Retinal pigment epithelial cell (primary cell): ENCODE data around the gene CAMKV.

ENCODE experiments used
- DNase-seq: peaks from one replicate; pipeline ENCODE4 v3.0.0-alpha.2; 2010; ENCODE audit warnings: low read depth
- H3K4me3 ChIP-seq: 2 replicates; pipeline ENCODE4 v1.5.1; 2011; ENCODE audit warnings: mild to moderate bottlenecking, low read length, control low read depth, moderate library complexity
- CTCF ChIP-seq: conservative IDR thresholded peaks from 2 replicates; pipeline ENCODE4 v1.5.1; 2011; ENCODE audit warnings: low read depth, low read length, control low read depth, inconsistent platforms

The CAMKV gene

DNA sequence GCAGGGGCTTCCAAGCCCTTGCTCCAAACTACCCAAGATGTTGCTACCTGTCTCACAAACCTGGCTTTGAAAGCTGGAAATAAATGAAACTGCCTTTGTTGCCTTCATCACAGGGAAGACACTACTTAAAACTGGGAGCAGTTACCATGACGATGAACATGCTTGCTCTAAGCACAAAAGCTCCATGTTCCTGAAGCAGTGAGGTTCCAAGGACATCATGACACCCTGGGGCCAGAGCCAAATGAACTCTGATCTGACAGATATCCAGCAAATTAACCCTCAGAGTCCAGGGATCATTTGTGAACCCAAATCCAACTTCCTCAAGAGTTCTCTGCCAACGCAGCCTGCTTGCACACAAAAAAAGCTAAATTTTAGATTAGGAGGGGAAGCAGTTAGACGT lies 24.0 kb downstream of the CAMKV start:
- TF ChIP-seq CTCF = no peak
- no peak for DNase-seq
- no peak overlapping the region for H3K4me3 ChIP-seq

DNA sequence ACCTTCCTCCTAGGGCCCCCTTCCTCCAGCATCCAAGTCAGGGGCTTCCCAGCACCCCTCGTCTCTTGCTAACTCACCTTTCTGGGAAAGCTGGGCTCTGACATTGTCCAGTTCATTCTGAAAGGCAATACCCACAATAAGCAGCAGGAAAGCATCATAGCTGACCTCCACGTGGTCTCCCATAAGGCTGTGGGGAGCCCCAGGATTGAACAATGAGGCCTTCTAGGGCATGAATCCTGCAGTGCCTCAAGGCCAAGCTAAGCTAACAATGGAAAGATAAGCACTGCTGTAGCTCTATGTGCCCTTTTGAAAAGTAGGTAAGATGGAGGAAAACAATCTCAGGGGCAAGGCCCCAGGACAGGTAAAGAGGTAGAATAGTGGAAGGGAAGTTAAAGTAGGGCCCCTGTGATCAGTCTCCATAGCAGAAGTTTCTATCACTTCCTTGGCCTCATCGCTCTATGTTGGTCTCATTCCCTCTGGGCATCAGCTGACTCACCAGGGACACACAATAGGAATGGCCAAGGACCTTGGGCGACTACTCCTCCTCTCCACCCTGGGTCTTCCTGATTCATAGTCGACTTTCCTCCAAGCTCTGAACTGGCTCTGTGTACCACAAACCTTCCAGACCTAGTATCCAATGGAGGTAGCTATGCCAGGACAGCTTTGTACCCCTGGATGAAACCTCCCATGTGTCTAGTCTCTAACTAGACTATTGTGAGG lies 25.1 kb downstream of the CAMKV start:
- no peak for DNase-seq
- H3K4me3 ChIP-seq = no peak overlapping the region

DNA sequence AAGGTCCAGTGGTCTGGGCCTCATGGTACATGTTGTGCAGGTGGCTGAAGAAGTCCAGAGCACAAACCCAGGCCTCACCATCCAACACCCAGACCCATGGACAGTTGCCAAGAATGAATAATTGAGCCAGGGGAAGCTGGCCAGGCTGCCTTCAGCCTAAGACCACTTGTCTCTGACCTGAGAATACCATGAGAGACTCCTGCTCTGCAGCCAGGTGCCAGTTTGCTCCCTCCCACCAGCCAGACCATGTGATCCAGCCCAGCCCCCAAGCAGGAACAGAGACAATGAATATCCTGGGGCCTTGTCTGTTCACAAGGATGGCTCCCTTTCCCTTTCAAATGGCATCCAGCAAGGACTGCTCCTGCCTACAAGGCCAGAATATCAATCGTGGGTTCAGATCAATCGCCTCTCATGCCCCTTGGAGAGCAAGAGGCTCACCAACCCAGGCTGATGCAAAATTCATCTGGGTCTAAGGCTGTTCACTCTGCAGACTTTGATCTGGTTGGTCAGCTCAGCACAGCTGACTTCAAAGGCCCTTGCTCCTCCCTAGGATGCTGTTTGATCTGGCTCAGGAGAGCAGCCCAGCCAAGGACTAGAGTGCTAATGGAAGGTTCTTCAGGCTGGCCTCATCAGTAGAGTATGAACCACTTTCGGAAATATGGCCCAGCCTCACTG lies 26.7 kb downstream of the CAMKV start:
- DNase-seq = no peak
- H3K4me3 ChIP-seq = no peak overlapping the region
- no peak for TF ChIP-seq CTCF

More for the DNA sequence above, 25.1 kb downstream of the CAMKV start:
- no peak for TF ChIP-seq CTCF

DNA sequence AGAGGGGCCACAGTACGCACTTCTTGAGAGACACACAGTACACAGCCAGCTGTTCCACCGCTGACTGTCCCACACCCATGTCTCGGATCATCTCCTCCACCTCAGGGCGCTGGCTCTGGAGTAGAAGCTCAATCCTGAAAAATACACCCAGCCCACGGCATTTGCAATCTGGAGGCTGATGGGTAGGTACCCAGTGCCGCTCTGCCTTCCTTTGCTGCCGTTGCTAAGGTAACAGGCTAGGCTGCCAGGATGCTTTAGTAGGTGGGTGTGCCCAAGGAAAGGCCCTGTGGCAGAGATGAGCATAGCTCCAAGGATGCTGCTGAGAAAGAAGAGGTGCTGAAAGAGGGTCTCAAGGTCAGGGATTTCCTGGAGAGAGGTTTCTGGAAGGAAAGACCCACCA lies 27.9 kb downstream of the CAMKV start:
- DNase-seq = no peak
- no peak for TF ChIP-seq CTCF

DNA sequence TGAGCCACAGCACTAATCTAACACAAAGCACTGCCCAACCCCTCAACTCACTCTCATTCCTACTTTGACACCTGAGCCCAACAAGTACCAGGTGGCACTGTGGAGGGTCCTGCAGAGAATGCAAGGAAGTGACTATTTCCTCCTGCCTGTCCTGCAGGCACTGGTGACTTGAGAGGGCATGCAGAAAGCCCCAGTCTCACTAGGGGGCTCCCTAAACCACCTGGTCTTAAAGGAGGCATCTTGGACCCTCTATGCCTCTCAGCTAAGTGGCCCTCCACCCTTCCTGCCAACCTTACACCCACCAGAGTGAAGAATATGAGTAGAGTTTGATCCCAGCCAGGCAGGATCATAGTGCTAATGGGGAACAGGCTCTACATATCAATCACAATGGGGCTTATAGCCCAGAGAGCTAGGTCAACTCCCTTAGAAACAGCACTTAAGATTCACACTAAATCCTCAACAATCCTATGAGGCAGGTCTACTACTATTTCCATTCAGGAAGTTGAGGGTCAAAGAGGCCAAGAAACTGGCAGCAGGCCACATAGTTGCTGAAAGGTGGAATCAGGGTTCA lies 28.5 kb downstream of the CAMKV start:
- DNase-seq = no peak
- H3K4me3 ChIP-seq = no peak overlapping the region
- peak; percentile 62 for TF ChIP-seq CTCF

More for the DNA sequence above, 27.9 kb downstream of the CAMKV start:
- no peak overlapping the region for H3K4me3 ChIP-seq

DNA sequence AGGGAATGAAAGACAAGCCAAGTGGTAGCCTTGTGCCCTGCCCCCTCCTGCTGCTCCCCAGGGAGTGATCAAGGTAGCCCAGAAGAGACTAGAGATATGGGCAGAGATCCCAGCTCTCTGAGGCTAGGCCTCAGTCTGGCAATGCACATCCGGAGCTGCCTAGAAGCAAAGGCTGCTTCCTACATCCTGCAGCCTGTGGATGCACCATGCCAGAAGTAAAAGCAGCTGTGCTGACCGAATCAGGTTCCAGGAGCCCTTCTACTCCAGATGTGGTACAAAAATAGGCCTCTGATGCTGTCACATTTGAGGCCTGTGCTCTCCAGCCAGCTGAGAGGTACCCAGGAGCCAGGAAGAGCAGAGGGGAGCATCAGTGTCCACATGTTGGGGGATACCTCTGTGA lies 29.3 kb downstream of the CAMKV start:
- no peak for TF ChIP-seq CTCF
- DNase-seq = no peak
- no peak overlapping the region for H3K4me3 ChIP-seq
